CD1c-positive myeloid dendritic cell (primary cell): Measurements from ENCODE around the gene SLC25A26.

Experiments used
- DNase-seq: peaks from one replicate; pipeline ENCODE4 v3.0.0-alpha.2; 2016; ENCODE audit errors: extremely low spot score

Gene SLC25A26

GRCh38 chr3:66227051-66227450 lies 6.2 kb downstream of the SLC25A26 start:
- DNase-seq: no peak

- DNase-seq: no peak
Measured at GRCh38 chr3:66227915-66228314, 7.1 kb downstream of the SLC25A26 start.

GRCh38 chr3:66228707-66229106 lies 7.9 kb downstream of the SLC25A26 start:
- no peak for DNase-seq

- no peak for DNase-seq
Measured at GRCh38 chr3:66229931-66230330, 9.1 kb downstream of the SLC25A26 start.

- DNase-seq: no peak
Measured at GRCh38 chr3:66233033-66233432, 12.2 kb downstream of the SLC25A26 start.

GRCh38 chr3:66236281-66236680 lies 15.5 kb downstream of the SLC25A26 start:
- DNase-seq: no peak

GRCh38 chr3:66237552-66237951 lies 16.8 kb downstream of the SLC25A26 start:
- no peak for DNase-seq

- no peak for DNase-seq
Measured at GRCh38 chr3:66239513-66240123, 18.8 kb downstream of the SLC25A26 start.

GRCh38 chr3:66241466-66241865 lies 20.7 kb downstream of the SLC25A26 start:
- no peak for DNase-seq

- no peak for DNase-seq
Measured at GRCh38 chr3:66242788-66243464, 22.1 kb downstream of the SLC25A26 start.

GRCh38 chr3:66248641-66249040 lies 27.8 kb downstream of the SLC25A26 start:
- no peak for DNase-seq

GRCh38 chr3:66253790-66254620 lies 33.2 kb downstream of the SLC25A26 start:
- DNase-seq: peak; percentile 40

- no peak for DNase-seq
Measured at GRCh38 chr3:66255865-66256264, 35.1 kb downstream of the SLC25A26 start.

- no peak for DNase-seq
Measured at GRCh38 chr3:66256806-66257205, 36.0 kb downstream of the SLC25A26 start.

- DNase-seq: no peak
Measured at GRCh38 chr3:66259566-66260255, 38.9 kb downstream of the SLC25A26 start.

- no peak for DNase-seq
Measured at GRCh38 chr3:66260431-66260830, 39.6 kb downstream of the SLC25A26 start.

GRCh38 chr3:66261355-66261754 lies 40.6 kb downstream of the SLC25A26 start:
- no peak for DNase-seq

GRCh38 chr3:66265649-66266048 lies 44.8 kb downstream of the SLC25A26 start:
- DNase-seq: no peak

- DNase-seq: no peak
Measured at GRCh38 chr3:66266551-66266950, 45.8 kb downstream of the SLC25A26 start.

- DNase-seq: no peak
Measured at GRCh38 chr3:66267031-66267430, 46.2 kb downstream of the SLC25A26 start.

- no peak for DNase-seq
Measured at GRCh38 chr3:66267906-66268305, 47.1 kb downstream of the SLC25A26 start.

GRCh38 chr3:66268864-66269263 lies 48.1 kb downstream of the SLC25A26 start:
- no peak for DNase-seq
